Ascending aorta (tissue), 2 donors: ENCODE measurements around the gene C10orf95. TPM values are rescaled to one million over a fixed set of nuclear protein-coding genes. Genes with fewer than 3 reads are reported as not detected.

ENCODE experiments used
- DNase-seq, 2 donors: peaks; one replicate each; pipeline ENCODE4 v3.0.0-alpha.2; 2019; ENCODE audit warnings: low spot score in 2 of 2
- H3K27ac ChIP-seq, 2 donors: fragments of 200-600 bp; sonication (generic); one replicate each; pipeline ENCODE4 v1.5.1; 2016 to 2017; ENCODE audit warnings: mild to moderate bottlenecking in 1 of 2
- H3K27me3 ChIP-seq: fragments of 200-600 bp; sonication (generic); one replicate; pipeline ENCODE4 v1.5.1; 2017
- H3K36me3 ChIP-seq, 2 donors: fragments of 200-600 bp; sonication (generic); one replicate each; pipeline ENCODE4 v1.5.1; 2016
- H3K4me1 ChIP-seq, 2 donors: fragments of 200-600 bp; sonication (generic); one replicate each; pipeline ENCODE4 v1.5.1; 2016 to 2017; ENCODE audit warnings: mild to moderate bottlenecking in 1 of 2
- H3K4me3 ChIP-seq, 2 donors: fragments of 200-600 bp; sonication (generic); one replicate each; pipeline ENCODE4 v1.5.1; 2016 to 2017; ENCODE audit warnings: mild to moderate bottlenecking in 1 of 2
- H3K9me3 ChIP-seq, 2 donors: fragments of 200-600 bp; sonication (generic); one replicate each; pipeline ENCODE4 v1.5.1; 2016
- CTCF ChIP-seq, 3 experiments: fragments of 200-600 bp in 2 of 3; fragments of 450-650 bp in 1 of 3; sonication (generic) in 2 of 3; IDR thresholded peaks; one replicate each; pipeline ENCODE4 v1.5.1; 2016 to 2019; ENCODE audit warnings: antibody characterized with exemption in 3 of 3, mild to moderate bottlenecking in 1 of 3, moderate library complexity in 1 of 3
- intact Hi-C: fragments of 100-400 bp; cut with DNase I; formaldehyde crosslinking; loops from one replicate; pipeline ENCODE4 v1.15.1; 2023
- total RNA-seq: library from RNA; depleted of rRNA; stranded (reverse); fragments of >200 nt; gene quantifications from one replicate; pipeline ENCODE4 v1.1.0, GENCODE V29; 2016

C10orf95 gene
- total RNA-seq, 1 donor from 2014 or later: not detected

DNA sequence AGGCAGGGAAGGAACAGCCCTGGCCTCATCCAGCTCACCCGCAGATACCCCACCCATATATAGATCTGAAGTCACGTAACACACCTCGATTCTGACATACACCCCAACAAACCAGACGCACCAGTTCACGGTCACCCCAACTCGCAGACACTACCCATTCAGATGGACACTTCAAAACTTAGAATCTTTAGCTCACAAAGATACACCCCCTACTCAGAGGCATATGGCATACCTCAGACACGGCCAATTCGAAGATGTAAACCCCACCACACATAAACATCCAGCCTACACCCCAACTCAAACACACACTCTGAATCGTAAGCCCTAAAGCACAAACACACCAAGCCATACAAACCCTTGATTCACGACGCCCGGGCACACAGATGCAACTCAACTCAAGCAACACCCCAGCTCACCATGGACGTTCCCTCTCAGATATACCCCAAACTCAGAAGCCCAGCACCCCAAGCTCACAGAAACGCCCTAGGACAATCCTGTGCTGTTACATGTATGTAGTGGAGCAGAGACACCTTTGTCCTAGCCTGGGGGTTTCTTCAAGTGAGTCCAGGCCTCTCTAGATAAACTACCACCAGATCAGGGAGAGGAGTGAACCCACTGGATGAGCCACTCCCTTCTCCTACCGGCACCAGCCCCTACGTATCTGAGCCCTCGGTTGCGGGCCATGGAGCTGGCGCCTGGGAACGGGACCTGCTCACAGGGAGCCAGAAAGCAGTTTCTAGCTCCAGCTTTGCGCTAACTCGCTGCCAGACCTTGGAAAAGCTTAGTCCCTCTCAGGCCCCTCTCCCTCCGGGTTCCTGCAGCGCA, 41.5 kb downstream of the C10orf95 start:
- DNase-seq: no peak
- peak overlapping the region; percentile 2 to 63 for H3K4me3 ChIP-seq
- H3K27me3 ChIP-seq: peaks cover 16% of the 10 kb centered on the region
- H3K27ac ChIP-seq: no peak overlapping the region
- peaks cover 3 to 7% of the 10 kb centered on the region in 2 donors for H3K4me1 ChIP-seq
- intact Hi-C loops: no loop called here
- H3K36me3 ChIP-seq: no peaks in the 10 kb centered on the region
- no peaks in the 10 kb centered on the region for H3K9me3 ChIP-seq
- TF ChIP-seq CTCF (IDR thresholded peaks at IDR 0.05): no peak

DNA sequence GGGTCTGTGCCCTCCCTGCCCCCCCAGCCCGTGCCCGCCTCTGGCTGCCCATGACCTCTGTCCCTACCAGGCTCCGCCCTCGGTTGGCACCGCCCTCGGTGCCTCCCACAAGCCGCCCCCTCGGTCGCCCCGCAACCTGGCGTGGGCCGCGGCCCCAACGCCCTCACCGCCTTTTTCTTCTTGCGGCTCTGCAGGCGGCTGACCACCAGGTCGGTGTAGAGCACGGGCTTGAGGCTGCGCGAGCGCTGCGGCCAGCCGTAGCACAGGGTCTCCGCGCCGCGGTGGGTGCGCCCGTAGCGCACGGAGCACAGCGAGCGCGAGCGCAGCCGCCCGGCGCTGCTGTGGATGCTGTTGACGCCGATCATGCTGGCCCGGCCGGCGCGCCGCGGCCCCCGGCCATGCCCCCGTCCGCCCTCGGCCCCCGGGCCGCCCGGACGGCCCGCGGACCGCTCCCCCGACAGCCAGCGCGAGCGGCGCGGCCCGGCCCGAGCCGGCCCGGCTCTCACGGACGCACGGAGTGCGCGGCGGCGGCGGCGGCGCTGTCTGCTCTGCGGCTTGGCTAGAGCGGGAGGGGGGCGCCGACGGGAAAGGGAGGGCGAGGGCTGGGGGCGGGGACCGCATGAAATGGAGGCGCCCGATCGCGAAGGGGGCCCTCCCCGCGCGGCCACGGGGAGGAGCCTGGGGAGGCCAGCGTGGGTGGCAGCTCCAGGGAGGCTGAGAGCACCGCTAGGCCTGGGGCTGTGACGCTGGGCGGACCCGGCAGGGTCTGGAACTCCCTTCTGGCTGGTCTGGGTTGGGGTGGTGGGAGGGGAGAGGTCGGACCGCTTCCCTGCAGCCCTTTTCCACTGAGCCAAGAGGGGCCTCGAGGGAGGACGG, 42.4 kb downstream of the C10orf95 start:
- TF ChIP-seq CTCF (IDR thresholded peaks at IDR 0.05): no peak
- Histone ChIP-seq H3K9me3 (no peaks in the 10 kb centered on the region), H3K27me3 (peaks cover 16% of the 10 kb centered on the region), H3K4me3 (peak overlapping the region; percentile 25 to 63), H3K27ac (no peak overlapping the region), H3K4me1 (peaks cover 3 to 7% of the 10 kb centered on the region in 2 donors), H3K36me3 (no peaks in the 10 kb centered on the region)
- no peak for DNase-seq
- intact Hi-C loops: no loop called here

DNA sequence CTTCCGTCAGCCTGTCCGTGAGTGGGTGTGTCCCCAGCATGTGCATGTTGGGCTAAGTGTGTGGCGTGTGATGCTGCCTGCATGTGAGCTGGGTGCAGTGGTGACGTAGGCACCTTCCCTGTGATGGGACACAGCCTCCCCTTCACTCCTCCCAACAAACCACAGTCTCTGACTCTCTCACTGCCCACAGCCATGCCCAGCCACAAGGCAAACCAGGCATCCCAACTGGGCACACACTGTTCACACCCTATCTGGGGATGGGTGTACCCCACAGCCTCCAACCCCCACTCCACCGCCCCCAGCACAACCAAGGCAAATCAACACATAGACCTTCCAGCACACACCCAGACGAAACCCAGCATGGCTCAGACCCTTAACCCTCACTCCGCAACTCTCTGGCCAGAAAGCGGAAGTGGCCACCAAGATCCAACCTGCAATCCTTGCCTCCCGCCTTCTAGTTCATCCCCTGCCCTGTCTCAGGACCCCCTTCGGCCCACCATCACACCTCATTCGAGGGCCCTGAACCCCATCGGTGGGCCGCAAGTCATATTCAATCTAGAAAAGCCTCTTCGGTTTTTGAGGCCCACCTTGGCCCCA, 43.1 kb downstream of the C10orf95 start:
- H3K4me3 ChIP-seq: peak overlapping the region; percentile 25 to 63
- H3K36me3 ChIP-seq: peaks cover 0 to under 1% of the 10 kb centered on the region in 2 donors
- no peak overlapping the region for H3K27ac ChIP-seq
- no peak for TF ChIP-seq CTCF (IDR thresholded peaks at IDR 0.05)
- intact Hi-C loops: no loop called here
- peaks cover 12% of the 10 kb centered on the region for H3K27me3 ChIP-seq
- H3K4me1 ChIP-seq: peaks cover 3 to 7% of the 10 kb centered on the region in 2 donors
- no peak for DNase-seq
- no peaks in the 10 kb centered on the region for H3K9me3 ChIP-seq

DNA sequence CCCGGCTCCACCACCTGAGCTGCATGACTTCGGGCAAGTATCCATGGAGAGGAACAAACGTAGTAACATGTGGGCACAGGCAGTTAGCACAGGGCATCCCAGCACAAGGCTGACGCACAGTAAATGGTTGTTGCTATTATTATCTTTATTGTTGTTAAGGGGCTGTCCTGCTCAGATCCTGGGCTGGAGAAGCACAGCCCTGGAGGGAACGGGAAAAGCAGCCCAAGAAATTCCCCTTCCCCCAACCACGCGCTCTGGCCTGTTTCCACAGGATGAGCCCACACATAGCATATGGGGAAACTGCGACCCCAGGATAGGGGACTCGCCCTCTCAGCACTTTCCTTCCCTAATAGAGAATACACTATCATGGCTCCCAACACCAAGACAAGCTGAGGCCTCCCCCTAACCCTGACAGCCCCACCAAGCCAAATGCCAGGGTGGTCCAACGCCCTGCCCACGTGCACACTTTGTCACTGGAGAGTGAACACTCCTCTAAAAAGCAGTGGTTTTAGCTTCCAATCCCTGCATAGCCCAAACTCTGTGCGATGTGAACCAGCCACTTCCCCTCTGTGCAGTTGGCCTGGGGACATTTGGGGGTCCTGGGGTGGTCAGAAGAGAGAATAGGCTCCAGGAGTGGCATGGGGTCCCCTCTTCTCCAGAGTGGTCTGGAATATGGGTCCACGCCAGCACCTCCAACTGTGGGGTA, 43.8 kb downstream of the C10orf95 start:
- H3K27me3 ChIP-seq: peaks cover 12% of the 10 kb centered on the region
- H3K4me1 ChIP-seq: peaks cover 3 to 7% of the 10 kb centered on the region in 2 donors
- no peak overlapping the region for H3K27ac ChIP-seq
- H3K4me3 ChIP-seq: no peak overlapping the region
- intact Hi-C loops: no loop called here
- H3K36me3 ChIP-seq: peaks cover 0 to 7% of the 10 kb centered on the region in 2 donors
- H3K9me3 ChIP-seq: no peaks in the 10 kb centered on the region
- no peak for TF ChIP-seq CTCF (IDR thresholded peaks at IDR 0.05)
- no peak for DNase-seq

- H3K36me3 ChIP-seq: peaks cover 2 to 14% of the 10 kb centered on the region in 2 donors
- intact Hi-C loops: no loop called here
- no peaks in the 10 kb centered on the region for H3K9me3 ChIP-seq
- H3K27me3 ChIP-seq: peaks cover 12% of the 10 kb centered on the region
- peaks cover 3 to 7% of the 10 kb centered on the region in 2 donors for H3K4me1 ChIP-seq
- no peak for TF ChIP-seq CTCF (IDR thresholded peaks at IDR 0.05)
- no peak for DNase-seq
- no peak overlapping the region for H3K4me3 ChIP-seq
- H3K27ac ChIP-seq: no peak overlapping the region
Observed at GRCh38 chr10:102406815-102407214, 44.5 kb downstream of the C10orf95 start.
